GM18505 (cell line): ENCODE data around the gene ADGRG7.
A peak's percentile ranks its signal among the peaks of the same experiment; 100 is the strongest.
"Not testable (repeated sequence)": the region's sequence is repeated elsewhere in the genome, so short reads cannot be mapped to it uniquely, and the experiment has no call there.

ENCODE experiments used
- ATAC-seq: cut with Tn5 transposase; IDR thresholded peaks from one replicate; pipeline ENCODE4 v1.9.1; 2021; ENCODE audit not compliant: unreplicated experiment
- POLR2A ChIP-seq: IDR thresholded peaks from 4 replicates; pipeline ENCODE4 v1.6.1; 2011; ENCODE audit warnings: borderline replicate concordance; ENCODE audit not compliant: insufficient read depth, insufficient read length; ENCODE audit errors: extremely low read depth

Gene ADGRG7

GRCh38 chr3:100645913-100646312 lies 36.5 kb downstream of the ADGRG7 start:
- no peak for TF ChIP-seq POLR2A
- no peak for ATAC-seq

- no peak for ATAC-seq
- no peak for TF ChIP-seq POLR2A
These were observed 37.8 kb downstream of the ADGRG7 start for GRCh38 chr3:100647171-100647570.

- no peak for ATAC-seq
- TF ChIP-seq POLR2A, result no peak
These were observed 38.3 kb downstream of the ADGRG7 start for GRCh38 chr3:100647657-100648056.

- peak; percentile 98 for ATAC-seq
- TF ChIP-seq POLR2A, result no peak
These were observed 41.5 kb downstream of the ADGRG7 start for GRCh38 chr3:100650651-100651619.

- ATAC-seq, result no peak
- no peak for TF ChIP-seq POLR2A
These were observed 44.3 kb downstream of the ADGRG7 start for GRCh38 chr3:100653604-100654294.

- ATAC-seq, result no peak
- no peak for TF ChIP-seq POLR2A
These were observed 47.5 kb downstream of the ADGRG7 start for GRCh38 chr3:100656945-100657344.

- ATAC-seq, result not testable (repeated sequence)
These were observed 51.9 kb downstream of the ADGRG7 start for GRCh38 chr3:100661294-100661693.

GRCh38 chr3:100662113-100662823 lies 52.9 kb downstream of the ADGRG7 start:
- no peak for ATAC-seq
- no peak for TF ChIP-seq POLR2A

GRCh38 chr3:100665230-100665629 lies 55.8 kb downstream of the ADGRG7 start:
- TF ChIP-seq POLR2A, result no peak
- ATAC-seq, result no peak

- ATAC-seq, result not testable (repeated sequence)
These were observed 57.3 kb downstream of the ADGRG7 start for GRCh38 chr3:100666699-100667098.

GRCh38 chr3:100667316-100667715 lies 57.9 kb downstream of the ADGRG7 start:
- ATAC-seq, result not testable (repeated sequence)

GRCh38 chr3:100670995-100671394 lies 61.6 kb downstream of the ADGRG7 start:
- not testable (repeated sequence) for ATAC-seq

GRCh38 chr3:100681496-100681895 lies 72.1 kb downstream of the ADGRG7 start:
- TF ChIP-seq POLR2A, result no peak
- ATAC-seq, result no peak
